ENCODE results near the gene SKP1. TPM values are rescaled to one million over a fixed set of nuclear protein-coding genes. Genes with fewer than 3 reads are reported as not detected.

The SKP1 gene
- total and polyA plus RNA-seq, 9 of the 15 experiments (the other 6 are each of a cell fraction or from before 2014, with no cell fraction given), result 301 to 2,109 (median 639) TPM

- no peak for TF ChIP-seq RREB1 (CRISPR knock-in tag; IDR thresholded peaks at IDR 0.05)
- no peak for TF ChIP-seq SETDB1 (IDR thresholded peaks at IDR 0.05; ENCODE audit: low read length)
- TF ChIP-seq ZNF436 (CRISPR knock-in tag; IDR thresholded peaks at IDR 0.05), result no peak
- TF ChIP-seq VEZF1 (CRISPR knock-in tag; IDR thresholded peaks at IDR 0.05), result peak; percentile 23; the same call in 1 of the 2 replicates
- no peak for TF ChIP-seq NELFE (IDR thresholded peaks at IDR 0.05; ENCODE audit: insufficient read depth, insufficient read length)
- no peak for TF ChIP-seq E2F5 (CRISPR knock-in tag; IDR thresholded peaks at IDR 0.05)
- no peak for TF ChIP-seq TCF7L2 (IDR thresholded peaks at IDR 0.05; ENCODE audit: low read depth, low read length)
- no peak for TF ChIP-seq RNF219 (CRISPR knock-in tag; IDR thresholded peaks at IDR 0.05)
- TF ChIP-seq MECOM (CRISPR knock-in tag; IDR thresholded peaks at IDR 0.05), result peak; percentile 38; the same call in 1 of the 2 replicates
- no peak for TF ChIP-seq ZNF133 (CRISPR knock-in tag; IDR thresholded peaks at IDR 0.05)
- TF ChIP-seq PHF8 (IDR thresholded peaks at IDR 0.05; ENCODE audit: borderline replicate concordance, low read length), result no peak
- no peak for TF ChIP-seq MEF2A (IDR thresholded peaks at IDR 0.05; ENCODE audit: control insufficient read depth, low read depth, low read length)
- TF ChIP-seq SP2 (IDR thresholded peaks at IDR 0.05; ENCODE audit: extremely low read depth, low read depth, low read length, poor library complexity, severe bottlenecking), result no peak
- no peak for TF ChIP-seq MTA3 (IDR thresholded peaks at IDR 0.05; ENCODE audit: borderline replicate concordance)
- TF ChIP-seq ZSCAN29 (IDR thresholded peaks at IDR 0.05), result no peak
- TF ChIP-seq ARNT (IDR thresholded peaks at IDR 0.05), result peak in 1 of 2 experiments; percentile 42; a peak in 1 of 4 replicates
- no peak for TF ChIP-seq HNRNPH1 (optimal IDR thresholded peaks at IDR 0.05; ENCODE audit: low read depth, low read length)
- TF ChIP-seq ZNF561 (CRISPR knock-in tag; conservative IDR thresholded peaks at IDR 0.05), result no peak
These were observed 36.1 kb downstream of the SKP1 start (continued) for GRCh38 chr5:134140530-134141201.

All from K562 (cell line).